Activated CD8-positive, alpha-beta memory T cell treated with anti-CD3 and anti-CD28 coated beads, Interleukin-2, amount 50 U/mL, for 24 hours (primary cell): ENCODE measurements around the gene PRR13.
"Not testable (repeated sequence)": the region's sequence is repeated elsewhere in the genome, so short reads cannot be mapped to it uniquely, and the experiment has no call there.

ENCODE experiments used
- DNase-seq: peaks from one replicate; pipeline ENCODE4 v3.0.0-alpha.2; 2020; ENCODE audit errors: extremely low read depth

Gene PRR13

GRCh38 chr12:53472056-53472582 lies 30.6 kb downstream of the PRR13 start:
- no peak for DNase-seq

GRCh38 chr12:53474077-53474476 lies 32.5 kb downstream of the PRR13 start:
- DNase-seq, result no peak

- DNase-seq, result no peak
These were observed 33.3 kb downstream of the PRR13 start for GRCh38 chr12:53474819-53475218.

- DNase-seq, result no peak
These were observed 35.3 kb downstream of the PRR13 start for GRCh38 chr12:53476769-53477209.

GRCh38 chr12:53478865-53479264 lies 37.3 kb downstream of the PRR13 start:
- DNase-seq, result no peak

- no peak for DNase-seq
These were observed 37.8 kb downstream of the PRR13 start for GRCh38 chr12:53479331-53479730.

GRCh38 chr12:53480491-53481442 lies 39.2 kb downstream of the PRR13 start:
- no peak for DNase-seq

GRCh38 chr12:53481458-53481857 lies 39.9 kb downstream of the PRR13 start:
- not testable (repeated sequence) for DNase-seq

GRCh38 chr12:53481939-53482586 lies 40.5 kb downstream of the PRR13 start:
- no peak for DNase-seq

GRCh38 chr12:53482626-53483168 lies 41.2 kb downstream of the PRR13 start:
- no peak for DNase-seq

- no peak for DNase-seq
These were observed 41.9 kb downstream of the PRR13 start for GRCh38 chr12:53483225-53483978.

- no peak for DNase-seq
These were observed 42.4 kb downstream of the PRR13 start for GRCh38 chr12:53483979-53484377.

GRCh38 chr12:53484686-53485575 lies 43.4 kb downstream of the PRR13 start:
- no peak for DNase-seq

- DNase-seq, result no peak
These were observed 44.6 kb downstream of the PRR13 start for GRCh38 chr12:53485955-53486735.

- no peak for DNase-seq
These were observed 45.4 kb downstream of the PRR13 start for GRCh38 chr12:53486736-53487487.

- no peak for DNase-seq
These were observed 47.8 kb downstream of the PRR13 start for GRCh38 chr12:53489242-53489864.

GRCh38 chr12:53492188-53492587 lies 50.7 kb downstream of the PRR13 start:
- DNase-seq, result no peak

GRCh38 chr12:53492830-53493609 lies 51.5 kb downstream of the PRR13 start:
- DNase-seq, result peak; percentile 60
